ENCODE data around the gene TRAPPC8. TPM values are rescaled to one million over a fixed set of nuclear protein-coding genes. Genes with fewer than 3 reads are reported as not detected.

Gene TRAPPC8
- total RNA-seq, result 10 to 100 TPM; 18.7 to 20.8 TPM

DNA sequence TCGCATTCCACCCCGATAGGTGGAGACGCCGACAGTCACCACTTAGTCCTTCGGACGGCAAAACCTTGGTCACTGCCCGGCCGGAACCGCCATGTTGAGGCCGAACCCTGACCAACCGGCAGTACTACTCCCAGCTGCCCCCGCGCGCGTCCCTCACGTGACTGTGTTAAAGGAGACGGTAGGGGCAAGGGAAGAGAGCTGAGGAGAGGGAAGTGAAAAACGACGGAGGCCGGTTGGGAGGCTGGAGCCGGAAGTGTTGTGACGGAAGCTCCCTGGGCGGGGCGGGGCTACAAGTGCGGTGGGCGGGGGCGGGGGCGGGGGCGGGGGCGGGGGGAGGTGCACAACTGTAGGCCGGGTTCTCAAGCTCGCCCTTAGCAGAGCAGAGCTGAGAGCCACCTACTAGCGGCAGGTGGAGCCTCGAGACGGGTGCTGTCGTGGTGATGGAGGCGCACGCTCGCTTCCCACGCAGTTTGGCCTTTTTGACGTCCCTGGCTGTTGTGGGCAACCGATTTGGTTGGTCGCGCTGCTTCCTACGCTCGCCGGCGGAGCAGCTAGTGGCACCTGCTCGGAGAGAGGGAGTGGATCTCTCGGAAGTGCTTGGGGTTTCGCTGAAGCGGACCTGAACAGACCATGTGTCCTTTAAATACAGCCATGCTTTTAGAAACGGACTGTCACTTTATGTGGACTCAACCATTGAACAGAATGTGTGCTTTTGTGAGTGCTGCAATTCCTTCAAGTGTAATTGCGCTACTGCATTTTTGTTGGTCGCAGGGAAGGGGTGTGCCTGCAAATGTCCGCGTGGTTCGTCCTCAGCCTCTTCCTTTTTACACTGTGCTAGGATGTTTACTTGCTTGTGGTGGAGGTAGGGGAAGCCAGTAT is at the start of gene TRAPPC8:
Gene TRAPPC8 (minus strand): TSS at position 130 of the 879 bp plus-strand sequence. CDS start 364 bp downstream, outside the sequence.
- Histone ChIP-seq H3K36me3 (replicated peaks in 1 of 2; ENCODE audit: insufficient read depth in 1 of 2, low read depth in 2 of 2) (no peaks in the 10 kb centered on the region), H3K9me3 (no peaks in the 10 kb centered on the region), H3K27me3 (no peaks in the 10 kb centered on the region), H3K4me1 (peaks cover 36% of the 10 kb centered on the region), H3K27ac (peak within 1 kb of the TSS; percentile 75 to 91 (median 89)), H3K4me3 (peak within 1 kb of the TSS; percentile 75 to 97)
- DNase-seq, result peak; percentile 98 to 99 (median 98)
- peak; percentile 97 for ATAC-seq
- intact Hi-C loops (cut with DNase I), result loop anchor here (10.0 kb wide), 1 partner anchor 142 kb away; no protein-coding TSS in a partner anchor
- TF ChIP-seq, protein P1, sequence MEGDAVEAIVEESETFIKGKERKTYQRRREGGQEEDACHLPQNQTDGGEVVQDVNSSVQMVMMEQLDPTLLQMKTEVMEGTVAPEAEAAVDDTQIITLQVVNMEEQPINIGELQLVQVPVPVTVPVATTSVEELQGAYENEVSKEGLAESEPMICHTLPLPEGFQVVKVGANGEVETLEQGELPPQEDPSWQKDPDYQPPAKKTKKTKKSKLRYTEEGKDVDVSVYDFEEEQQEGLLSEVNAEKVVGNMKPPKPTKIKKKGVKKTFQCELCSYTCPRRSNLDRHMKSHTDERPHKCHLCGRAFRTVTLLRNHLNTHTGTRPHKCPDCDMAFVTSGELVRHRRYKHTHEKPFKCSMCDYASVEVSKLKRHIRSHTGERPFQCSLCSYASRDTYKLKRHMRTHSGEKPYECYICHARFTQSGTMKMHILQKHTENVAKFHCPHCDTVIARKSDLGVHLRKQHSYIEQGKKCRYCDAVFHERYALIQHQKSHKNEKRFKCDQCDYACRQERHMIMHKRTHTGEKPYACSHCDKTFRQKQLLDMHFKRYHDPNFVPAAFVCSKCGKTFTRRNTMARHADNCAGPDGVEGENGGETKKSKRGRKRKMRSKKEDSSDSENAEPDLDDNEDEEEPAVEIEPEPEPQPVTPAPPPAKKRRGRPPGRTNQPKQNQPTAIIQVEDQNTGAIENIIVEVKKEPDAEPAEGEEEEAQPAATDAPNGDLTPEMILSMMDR (IDR thresholded peaks at IDR 0.05), result peak in 2 of 7 experiments; percentile 29 to 31
- TF ChIP-seq POLR2A (IDR thresholded peaks at IDR 0.05), result peak; percentile 40 to 84 (median 80)
- 1% methylated on average over 15 to 55 of the region's 58 CpGs for WGBS, 2 donors

GRCh38 chr18:31990823-31991222 is 47.9 kb upstream of the TRAPPC8 start:
- no peaks in the 10 kb centered on the region for H3K9me3 ChIP-seq
- no peaks in the 10 kb centered on the region for H3K36me3 ChIP-seq (replicated peaks in 1 of 2; ENCODE audit: insufficient read depth in 1 of 2, low read depth in 2 of 2)
- H3K27me3 ChIP-seq, result no peaks in the 10 kb centered on the region
- H3K27ac ChIP-seq, result no peak overlapping the region
- no peak overlapping the region for H3K4me3 ChIP-seq
- TF ChIP-seq POLR2A (IDR thresholded peaks at IDR 0.05), result no peak
- TF ChIP-seq, protein P1 (IDR thresholded peaks at IDR 0.05), result no peak
- no peak for DNase-seq
- WGBS, 2 donors, result 90 to 100% methylated on average over 2 of the region's 2 CpGs
- intact Hi-C loops (cut with DNase I), result no loop called here
- no peak for ATAC-seq
- no peaks in the 10 kb centered on the region for H3K4me1 ChIP-seq

DNA sequence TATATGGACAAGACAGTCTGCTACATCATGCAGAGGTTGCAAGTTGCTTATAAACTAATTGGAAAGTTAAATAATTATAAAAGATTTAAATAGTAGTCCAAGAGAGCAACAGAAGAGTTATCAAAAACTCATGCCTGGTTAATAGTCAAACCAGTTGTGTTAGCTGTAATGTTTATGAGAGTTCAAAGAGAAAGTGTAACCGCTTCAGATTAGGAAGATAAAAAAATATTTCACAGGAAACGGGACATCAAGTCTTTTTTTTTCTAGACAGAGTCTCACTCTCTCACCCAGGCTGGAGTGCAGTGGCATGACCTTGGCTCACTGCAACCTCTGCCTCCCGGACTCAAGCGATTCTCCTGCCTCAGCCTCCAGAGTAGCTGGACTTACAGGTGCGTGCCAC is 41.0 kb upstream of the TRAPPC8 start:
- WGBS, 2 donors, result 59 to 64% methylated on average over 5 of the region's 5 CpGs
- Histone ChIP-seq H3K9me3 (no peaks in the 10 kb centered on the region), H3K36me3 (replicated peaks in 1 of 2; ENCODE audit: insufficient read depth in 1 of 2, low read depth in 2 of 2) (no peaks in the 10 kb centered on the region), H3K27ac (no peak overlapping the region), H3K4me3 (no peak overlapping the region), H3K4me1 (no peaks in the 10 kb centered on the region), H3K27me3 (no peaks in the 10 kb centered on the region)
- TF ChIP-seq, protein P1 (IDR thresholded peaks at IDR 0.05), result no peak
- no peak for TF ChIP-seq POLR2A (IDR thresholded peaks at IDR 0.05)
- intact Hi-C loops (cut with DNase I), result no loop called here
- no peak for ATAC-seq
- DNase-seq, result no peak

DNA sequence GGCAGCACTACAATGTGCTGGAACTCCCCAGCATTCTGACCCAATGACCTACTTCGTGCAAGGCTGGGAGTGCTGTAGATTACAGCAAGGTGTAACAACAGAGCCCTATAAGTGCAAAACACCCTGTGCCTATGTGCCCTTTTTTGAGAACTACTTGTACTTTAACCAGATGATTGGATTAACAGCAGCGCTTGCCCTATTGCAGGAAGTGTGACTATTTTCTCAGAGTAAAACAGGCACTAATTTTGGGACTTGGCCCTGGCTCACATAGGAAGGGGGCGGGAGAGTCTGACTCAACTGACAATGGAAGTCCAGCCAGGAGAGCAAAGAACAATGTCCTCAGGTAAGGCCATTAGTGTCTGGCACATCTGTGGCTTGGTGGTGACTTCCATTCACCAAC is 40.1 kb upstream of the TRAPPC8 start:
- Histone ChIP-seq H3K27me3 (no peaks in the 10 kb centered on the region), H3K27ac (no peak overlapping the region), H3K36me3 (replicated peaks in 1 of 2; ENCODE audit: insufficient read depth in 1 of 2, low read depth in 2 of 2) (no peaks in the 10 kb centered on the region), H3K4me3 (no peak overlapping the region), H3K9me3 (no peaks in the 10 kb centered on the region), H3K4me1 (no peaks in the 10 kb centered on the region)
- TF ChIP-seq, protein P1 (IDR thresholded peaks at IDR 0.05), result no peak
- TF ChIP-seq POLR2A (IDR thresholded peaks at IDR 0.05), result no peak
- ATAC-seq (no peak), DNase-seq (no peak)
- WGBS, 2 donors, result 85 to 90% methylated on average over 3 of the region's 3 CpGs
- intact Hi-C loops (cut with DNase I), result no loop called here
